Prostate gland (tissue), 2 donors: Measurements from ENCODE around the gene CTAGE6. TPM values are rescaled to one million over a fixed set of nuclear protein-coding genes. Genes with fewer than 3 reads are reported as not detected.
"Not testable (repeated sequence)": the region's sequence is repeated elsewhere in the genome, so short reads cannot be mapped to it uniquely, and the experiment has no call there.

ENCODE experiments used
- DNase-seq: peaks from one replicate; pipeline ENCODE4 v3.0.0-alpha.2; 2019; ENCODE audit warnings: low spot score
- H3K27ac ChIP-seq, 2 donors: fragments of 200-600 bp; sonication (generic); 2 replicates each; pipeline ENCODE4 v1.5.1; 2017 to 2019
- H3K27me3 ChIP-seq: fragments of 200-600 bp; sonication (generic); replicated peaks from 2 replicates; pipeline ENCODE4 v1.5.1; 2019; ENCODE audit not compliant: insufficient read depth
- H3K36me3 ChIP-seq, 2 donors: fragments of 200-600 bp; sonication (generic); 1 replicate in 1 of 2; 2 replicates in 1 of 2; pipeline versions ENCODE4 v1.5.1 to v1.8.1; 2017 to 2019
- H3K4me1 ChIP-seq: fragments of 200-600 bp; sonication (generic); replicated peaks from 2 replicates; pipeline ENCODE4 v1.5.1; 2019
- H3K4me3 ChIP-seq, 2 donors: fragments of 200-600 bp; sonication (generic); 2 replicates each; pipeline ENCODE4 v1.5.1; 2017 to 2019
- H3K9me3 ChIP-seq: fragments of 200-600 bp; sonication (generic); 2 replicates; pipeline ENCODE4 v1.5.1; 2017
- CTCF ChIP-seq, 4 experiments: fragments of 200-600 bp in 2 of 4; fragments of 450-650 bp in 2 of 4; sonication (generic) in 2 of 4; IDR thresholded peaks; 1 replicate in 3 of 4; 2 replicates in 1 of 4; pipeline ENCODE4 v1.5.1; 2016 to 2019; ENCODE audit warnings: antibody characterized with exemption in 4 of 4, mild to moderate bottlenecking in 2 of 4, moderate library complexity in 2 of 4
- POLR2A ChIP-seq: fragments of 450-650 bp; IDR thresholded peaks from one replicate; pipeline ENCODE4 v1.6.1; 2016; ENCODE audit warnings: antibody characterized with exemption, mild to moderate bottlenecking
- POLR2AphosphoS5 ChIP-seq: sonication (generic); formaldehyde crosslinking; IDR thresholded peaks from one replicate; pipeline ENCODE4 v1.6.1; 2017; ENCODE audit warnings: antibody characterized with exemption
- WGBS: methylation state at CpG from one replicate; pipeline ENCODE4 v1.1.5; 2018; 5-methylcytosine and 5-hydroxymethylcytosine counted together
- intact Hi-C: fragments of 100-400 bp; cut with DNase I; formaldehyde crosslinking; loops from one replicate; pipeline ENCODE4 v1.14.2; 2022
- total RNA-seq, 2 donors: library from RNA; depleted of rRNA; stranded (reverse); fragments of >200 nt; gene quantifications; one replicate each; pipeline ENCODE4 v1.1.0, GENCODE V29; 2016

The CTAGE6 gene
- total RNA-seq, 2 donors from 2014 or later: 1.7 to 2.0 TPM

DNA sequence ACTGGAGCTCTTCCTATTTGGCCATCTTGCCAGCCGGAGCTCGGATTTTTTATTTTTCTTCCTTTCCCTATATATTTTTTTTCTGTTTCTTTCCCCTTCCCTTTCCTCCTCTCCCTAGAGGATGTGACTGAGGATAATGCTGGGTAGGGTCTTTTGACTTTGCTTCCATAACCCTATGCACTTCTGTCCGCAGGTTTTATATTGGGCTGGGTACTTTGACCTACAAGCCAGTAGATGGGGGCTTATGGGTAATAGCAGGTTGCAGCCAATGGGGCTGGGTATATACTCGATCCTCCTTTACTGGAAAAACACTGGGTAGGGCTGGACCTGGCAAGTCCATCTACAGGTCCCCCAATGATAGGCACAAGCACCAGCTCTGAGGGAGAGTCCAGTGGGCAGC, 12.2 kb downstream of the CTAGE6 start:
- H3K27ac ChIP-seq, H3K9me3 ChIP-seq, intact Hi-C loops, DNase-seq, H3K36me3 ChIP-seq, H3K27me3 ChIP-seq, H3K4me3 ChIP-seq, H3K4me1 ChIP-seq: not testable (repeated sequence)
- 93% methylated on average over 2 of the region's 4 CpGs for WGBS

GRCh38 chr7:143737037-143737819, 20.3 kb downstream of the CTAGE6 start:
- intact Hi-C loops, H3K4me1 ChIP-seq, H3K27me3 ChIP-seq, H3K9me3 ChIP-seq, H3K36me3 ChIP-seq, H3K27ac ChIP-seq, DNase-seq, H3K4me3 ChIP-seq: not testable (repeated sequence)
- TF ChIP-seq POLR2AphosphoS5 (peak; percentile 54), CTCF (IDR thresholded peaks at IDR 0.05) (peak in 3 of 4 experiments; percentile 45 to 78 (median 66))
- 23% methylated on average over 5 of the region's 5 CpGs for WGBS

- Histone ChIP-seq H3K4me3 (no peak overlapping the region), H3K9me3 (no peaks in the 10 kb centered on the region), H3K36me3 (no peaks in the 10 kb centered on the region), H3K27ac (no peak overlapping the region), H3K4me1 (no peaks in the 10 kb centered on the region), H3K27me3 (no peaks in the 10 kb centered on the region)
- DNase-seq: no peak
- TF ChIP-seq CTCF (IDR thresholded peaks at IDR 0.05): no peak
- TF ChIP-seq POLR2AphosphoS5: no peak
- no peak for TF ChIP-seq POLR2A
- 97% methylated on average over 4 of the region's 4 CpGs for WGBS
- intact Hi-C loops: no loop called here
Observed at GRCh38 chr7:143735962-143736361, 21.5 kb downstream of the CTAGE6 start.

DNA sequence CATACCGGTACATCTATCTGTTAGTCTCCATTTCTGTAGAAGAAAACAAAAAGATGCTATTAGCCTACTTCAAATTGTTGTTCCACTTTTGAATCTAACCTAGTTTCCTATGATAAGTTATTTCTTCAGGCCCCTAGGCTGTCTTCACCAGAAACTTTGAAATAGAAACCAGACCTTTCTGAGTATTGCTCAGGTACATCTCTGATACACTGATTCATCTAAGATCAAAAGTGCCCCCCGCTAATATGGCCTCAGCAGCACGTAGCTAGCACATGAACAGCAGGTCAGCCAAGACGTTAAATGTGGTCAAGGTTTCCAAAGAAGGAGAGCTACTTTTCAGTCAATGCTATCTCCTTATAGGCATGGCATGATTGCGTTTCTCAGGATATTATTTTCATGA, 23.6 kb downstream of the CTAGE6 start:
- DNase-seq: no peak
- Histone ChIP-seq H3K36me3 (no peaks in the 10 kb centered on the region), H3K27me3 (no peaks in the 10 kb centered on the region), H3K9me3 (no peaks in the 10 kb centered on the region), H3K4me1 (no peaks in the 10 kb centered on the region), H3K27ac (no peak overlapping the region), H3K4me3 (no peak overlapping the region)
- TF ChIP-seq POLR2A (no peak), CTCF (IDR thresholded peaks at IDR 0.05) (no peak), POLR2AphosphoS5 (no peak)
- 95% methylated on average over 5 of the region's 5 CpGs for WGBS
- intact Hi-C loops: no loop called here

DNA sequence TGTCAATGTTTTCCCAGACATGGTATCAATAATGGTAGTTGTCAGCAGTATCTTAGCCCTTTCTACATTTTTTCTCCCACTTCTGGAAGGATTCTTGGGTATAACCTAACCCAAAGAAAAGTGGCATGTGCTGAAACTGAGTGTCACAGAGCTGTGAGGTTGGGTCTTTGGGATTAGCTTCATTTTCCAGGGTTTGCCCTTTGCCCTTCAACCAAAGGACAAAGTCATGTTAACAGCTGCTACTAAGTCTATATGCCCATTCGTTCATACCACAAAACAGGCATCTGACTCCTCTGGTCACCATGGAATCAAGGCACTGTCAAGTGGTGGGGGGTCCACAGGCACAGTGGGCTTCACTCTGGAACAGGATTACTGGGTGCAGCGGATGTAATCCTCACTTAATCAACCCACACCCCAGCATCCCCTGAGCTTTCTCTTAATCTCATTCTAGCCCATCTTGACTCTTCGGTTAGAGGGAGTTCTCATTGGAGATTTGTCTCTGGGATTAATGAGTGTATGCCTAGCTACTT, 29.1 kb downstream of the CTAGE6 start:
- DNase-seq: no peak

DNA sequence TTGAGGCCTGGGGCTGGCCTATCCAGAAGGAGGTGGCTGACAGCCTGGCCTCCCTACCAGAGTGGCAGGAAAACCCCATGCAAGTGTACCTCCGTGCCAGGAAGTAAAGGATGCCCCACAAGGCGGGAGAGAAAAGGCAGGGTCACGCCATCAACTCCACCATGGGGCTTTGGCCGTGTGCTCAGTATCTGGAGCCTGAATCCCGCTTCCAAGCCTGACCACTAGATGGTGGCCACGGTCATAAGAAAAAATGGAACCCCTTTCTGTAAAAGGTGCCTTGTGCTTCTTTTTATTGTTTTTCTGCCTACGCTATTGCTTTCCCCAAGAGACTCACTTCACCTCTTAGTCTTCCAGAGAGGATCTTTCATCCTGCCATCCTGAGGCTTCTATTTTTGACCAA, 29.9 kb downstream of the CTAGE6 start:
- H3K4me1 ChIP-seq, DNase-seq, H3K27me3 ChIP-seq, H3K36me3 ChIP-seq, H3K9me3 ChIP-seq, intact Hi-C loops, H3K27ac ChIP-seq, H3K4me3 ChIP-seq: not testable (repeated sequence)
- WGBS: no CpG with 5 or more reads among the region's 7 CpGs

More for the DNA sequence above, 29.1 kb downstream of the CTAGE6 start:
- Histone ChIP-seq H3K4me3 (no peak overlapping the region), H3K36me3 (no peaks in the 10 kb centered on the region), H3K27ac (no peak overlapping the region), H3K9me3 (no peaks in the 10 kb centered on the region), H3K27me3 (no peaks in the 10 kb centered on the region), H3K4me1 (no peaks in the 10 kb centered on the region)
- WGBS: 93% methylated on average over 3 of the region's 3 CpGs
- no peak for TF ChIP-seq POLR2AphosphoS5
- no peak for TF ChIP-seq POLR2A
- no peak for TF ChIP-seq CTCF (IDR thresholded peaks at IDR 0.05)
- intact Hi-C loops: no loop called here

- H3K9me3 ChIP-seq, H3K4me1 ChIP-seq, H3K4me3 ChIP-seq, H3K27me3 ChIP-seq, H3K36me3 ChIP-seq, intact Hi-C loops, DNase-seq, H3K27ac ChIP-seq: not testable (repeated sequence)
- no CpG with 5 or more reads among the region's 6 CpGs for WGBS
Observed at GRCh38 chr7:143726143-143726542, 31.4 kb downstream of the CTAGE6 start.

DNA sequence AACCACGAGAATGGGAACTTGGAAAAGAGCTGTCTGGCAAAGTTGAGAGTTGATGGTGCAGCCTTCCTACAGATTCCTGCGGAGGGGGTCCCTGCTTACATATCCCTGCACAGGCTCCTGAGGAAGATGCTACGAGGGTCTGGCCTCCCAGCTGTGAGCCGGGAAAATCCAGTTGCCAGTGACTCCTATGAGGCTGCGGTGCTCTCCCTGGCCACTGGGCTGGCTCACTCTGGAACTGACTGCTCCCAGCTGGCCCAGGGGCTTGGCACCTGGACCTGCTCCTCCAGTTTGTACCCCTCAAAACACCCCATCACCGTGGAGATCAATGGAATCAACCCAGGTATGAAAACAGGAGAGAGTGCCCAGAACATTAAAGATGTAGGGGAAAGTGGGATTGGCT, 37.2 kb downstream of the CTAGE6 start:
- H3K36me3 ChIP-seq, DNase-seq, intact Hi-C loops, H3K27ac ChIP-seq, H3K27me3 ChIP-seq, H3K4me3 ChIP-seq, H3K9me3 ChIP-seq, H3K4me1 ChIP-seq: not testable (repeated sequence)
- no CpG with 5 or more reads among the region's 6 CpGs for WGBS
